IPS-15b (cell line): Measurements from ENCODE around the gene FIG4.
"Not testable (repeated sequence)": the region's sequence is repeated elsewhere in the genome, so short reads cannot be mapped to it uniquely, and the experiment has no call there.

Experiments
- H3K27me3 ChIP-seq: one replicate; pipeline ENCODE4 v1.6.1; 2013; ENCODE audit warnings: low read length; ENCODE audit not compliant: control insufficient read depth, insufficient read depth
- H3K36me3 ChIP-seq: one replicate; pipeline ENCODE4 v1.6.1; 2013; ENCODE audit warnings: low read length; ENCODE audit not compliant: control insufficient read depth, insufficient read depth
- H3K4me1 ChIP-seq: one replicate; pipeline ENCODE4 v1.6.1; 2013; ENCODE audit warnings: mild to moderate bottlenecking, low read length; ENCODE audit not compliant: control insufficient read depth, insufficient read depth
- H3K4me3 ChIP-seq: one replicate; pipeline ENCODE4 v1.5.1; 2013; ENCODE audit warnings: low read depth, low read length
- H3K9ac ChIP-seq: one replicate; pipeline ENCODE4 v1.6.1; 2013; ENCODE audit warnings: low read depth, mild to moderate bottlenecking, low read length
- H3K9me3 ChIP-seq: one replicate; pipeline ENCODE4 v1.6.1; 2013; ENCODE audit warnings: mild to moderate bottlenecking, low read length; ENCODE audit not compliant: control insufficient read depth, insufficient read depth

Gene FIG4

GRCh38 chr6:109834595-109835437, 143.7 kb downstream of the FIG4 start:
- Histone ChIP-seq H3K36me3 (no peaks in the 10 kb centered on the region), H3K4me3 (no peak overlapping the region)

GRCh38 chr6:109840034-109840433, 148.9 kb downstream of the FIG4 start:
- H3K4me3 ChIP-seq: no peak overlapping the region
- H3K36me3 ChIP-seq: no peaks in the 10 kb centered on the region
- no peaks in the 10 kb centered on the region for H3K27me3 ChIP-seq
- no peaks in the 10 kb centered on the region for H3K4me1 ChIP-seq
- no peak overlapping the region for H3K9ac ChIP-seq
- H3K9me3 ChIP-seq: no peaks in the 10 kb centered on the region

More at GRCh38 chr6:109834595-109835437, 143.7 kb downstream of the FIG4 start:
- H3K9me3 ChIP-seq: no peaks in the 10 kb centered on the region
- no peaks in the 10 kb centered on the region for H3K27me3 ChIP-seq
- H3K9ac ChIP-seq: no peak overlapping the region
- no peaks in the 10 kb centered on the region for H3K4me1 ChIP-seq

GRCh38 chr6:109840796-109841195, 149.7 kb downstream of the FIG4 start:
- Histone ChIP-seq H3K27me3 (no peaks in the 10 kb centered on the region), H3K36me3 (no peaks in the 10 kb centered on the region), H3K9ac (no peak overlapping the region), H3K9me3 (no peaks in the 10 kb centered on the region), H3K4me3 (no peak overlapping the region), H3K4me1 (no peaks in the 10 kb centered on the region)

- H3K4me3 ChIP-seq: no peak overlapping the region
- H3K9ac ChIP-seq: no peak overlapping the region
- H3K27me3 ChIP-seq: no peaks in the 10 kb centered on the region
- no peaks in the 10 kb centered on the region for H3K9me3 ChIP-seq
- no peaks in the 10 kb centered on the region for H3K36me3 ChIP-seq
- H3K4me1 ChIP-seq: no peaks in the 10 kb centered on the region
These were observed 150.8 kb downstream of the FIG4 start for GRCh38 chr6:109841869-109842268.

- H3K36me3 ChIP-seq: no peaks in the 10 kb centered on the region
- H3K9ac ChIP-seq: no peak overlapping the region
- H3K9me3 ChIP-seq: no peaks in the 10 kb centered on the region
- H3K4me3 ChIP-seq: no peak overlapping the region
- no peaks in the 10 kb centered on the region for H3K27me3 ChIP-seq
- H3K4me1 ChIP-seq: peaks cover 6% of the 10 kb centered on the region
These were observed 161.6 kb downstream of the FIG4 start for GRCh38 chr6:109852713-109853112.

- no peak overlapping the region for H3K9ac ChIP-seq
- no peaks in the 10 kb centered on the region for H3K27me3 ChIP-seq
- no peak overlapping the region for H3K4me3 ChIP-seq
- no peaks in the 10 kb centered on the region for H3K36me3 ChIP-seq
- no peaks in the 10 kb centered on the region for H3K9me3 ChIP-seq
- peaks cover 6% of the 10 kb centered on the region for H3K4me1 ChIP-seq
These were observed 162.3 kb downstream of the FIG4 start for GRCh38 chr6:109853426-109853825.

- no peaks in the 10 kb centered on the region for H3K36me3 ChIP-seq
- H3K27me3 ChIP-seq: no peaks in the 10 kb centered on the region
- no peak overlapping the region for H3K4me3 ChIP-seq
- H3K9me3 ChIP-seq: no peaks in the 10 kb centered on the region
- H3K4me1 ChIP-seq: peaks cover 6% of the 10 kb centered on the region
- H3K9ac ChIP-seq: no peak overlapping the region
These were observed 162.9 kb downstream of the FIG4 start for GRCh38 chr6:109853951-109854350.

- Histone ChIP-seq H3K4me1 (peaks cover 6% of the 10 kb centered on the region), H3K36me3 (no peaks in the 10 kb centered on the region), H3K4me3 (no peak overlapping the region), H3K9ac (no peak overlapping the region), H3K27me3 (no peaks in the 10 kb centered on the region), H3K9me3 (no peaks in the 10 kb centered on the region)
These were observed 163.6 kb downstream of the FIG4 start for GRCh38 chr6:109854541-109855308.

- H3K9me3 ChIP-seq, H3K4me1 ChIP-seq, H3K4me3 ChIP-seq, H3K27me3 ChIP-seq, H3K36me3 ChIP-seq, H3K9ac ChIP-seq: not testable (repeated sequence)
These were observed 164.5 kb downstream of the FIG4 start for GRCh38 chr6:109855476-109856040.

- H3K9me3 ChIP-seq: peaks cover 2% of the 10 kb centered on the region
- no peaks in the 10 kb centered on the region for H3K27me3 ChIP-seq
- no peak overlapping the region for H3K4me3 ChIP-seq
- no peaks in the 10 kb centered on the region for H3K36me3 ChIP-seq
- no peaks in the 10 kb centered on the region for H3K4me1 ChIP-seq
- no peak overlapping the region for H3K9ac ChIP-seq
These were observed 170.8 kb downstream of the FIG4 start for GRCh38 chr6:109861946-109862345.

GRCh38 chr6:109864050-109864449, 173.0 kb downstream of the FIG4 start:
- H3K27me3 ChIP-seq: no peaks in the 10 kb centered on the region
- H3K36me3 ChIP-seq: no peaks in the 10 kb centered on the region
- no peaks in the 10 kb centered on the region for H3K4me1 ChIP-seq
- no peak overlapping the region for H3K4me3 ChIP-seq
- no peak overlapping the region for H3K9ac ChIP-seq
- H3K9me3 ChIP-seq: peaks cover 2% of the 10 kb centered on the region
